Activated CD4-positive, alpha-beta T cell treated with anti-CD3 and anti-CD28 coated beads, Interleukin-10, Interleukin-2, amounts not matched to agents 100 ng/mL and 50 ng/mL, durations not matched to agents 16 hours and 8 hours (primary cell): ENCODE measurements around the gene WNT1.

Experiments
- DNase-seq: peaks from one replicate; pipeline ENCODE4 v3.0.0-alpha.2; 2020

Gene WNT1

DNA sequence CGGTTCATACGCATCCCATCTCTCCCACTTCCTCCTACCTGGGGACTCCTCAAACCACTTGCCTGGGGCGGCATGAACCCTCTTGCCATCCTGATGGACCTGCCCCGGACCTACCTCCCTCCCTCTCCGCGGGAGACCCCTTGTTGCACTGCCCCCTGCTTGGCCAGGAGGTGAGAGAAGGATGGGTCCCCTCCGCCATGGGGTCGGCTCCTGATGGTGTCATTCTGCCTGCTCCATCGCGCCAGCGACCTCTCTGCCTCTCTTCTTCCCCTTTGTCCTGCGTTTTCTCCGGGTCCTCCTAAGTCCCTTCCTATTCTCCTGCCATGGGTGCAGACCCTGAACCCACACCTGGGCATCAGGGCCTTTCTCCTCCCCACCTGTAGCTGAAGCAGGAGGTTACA, 3.6 kb downstream of the WNT1 start:
- no peak for DNase-seq

DNA sequence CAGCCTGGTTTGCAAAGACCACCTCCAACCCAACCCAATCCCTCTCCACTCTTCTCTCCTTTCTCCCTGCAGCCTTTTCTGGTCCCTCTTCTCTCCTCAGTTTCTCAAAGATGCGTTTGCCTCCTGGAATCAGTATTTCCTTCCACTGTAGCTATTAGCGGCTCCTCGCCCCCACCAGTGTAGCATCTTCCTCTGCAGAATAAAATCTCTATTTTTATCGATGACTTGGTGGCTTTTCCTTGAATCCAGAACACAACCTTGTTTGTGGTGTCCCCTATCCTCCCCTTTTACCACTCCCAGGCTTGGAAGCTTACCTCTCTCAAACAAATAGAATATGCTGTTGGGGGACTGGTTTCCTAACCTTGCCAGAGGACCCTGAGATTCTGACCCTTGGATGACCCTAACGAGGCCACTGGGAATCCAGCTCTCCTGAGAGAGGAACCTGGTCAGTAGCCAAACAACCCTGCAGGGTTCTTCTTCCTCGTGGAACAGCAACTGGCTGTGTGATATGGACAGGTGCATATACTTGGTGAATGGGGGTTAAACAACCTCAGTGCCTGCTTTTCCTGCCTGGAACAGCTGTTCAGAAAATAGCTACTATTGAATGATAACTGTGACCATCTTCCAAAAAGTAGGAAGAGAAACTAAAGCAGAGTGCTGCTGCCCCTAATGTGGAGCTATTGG, 4.4 kb downstream of the WNT1 start:
- no peak for DNase-seq

DNA sequence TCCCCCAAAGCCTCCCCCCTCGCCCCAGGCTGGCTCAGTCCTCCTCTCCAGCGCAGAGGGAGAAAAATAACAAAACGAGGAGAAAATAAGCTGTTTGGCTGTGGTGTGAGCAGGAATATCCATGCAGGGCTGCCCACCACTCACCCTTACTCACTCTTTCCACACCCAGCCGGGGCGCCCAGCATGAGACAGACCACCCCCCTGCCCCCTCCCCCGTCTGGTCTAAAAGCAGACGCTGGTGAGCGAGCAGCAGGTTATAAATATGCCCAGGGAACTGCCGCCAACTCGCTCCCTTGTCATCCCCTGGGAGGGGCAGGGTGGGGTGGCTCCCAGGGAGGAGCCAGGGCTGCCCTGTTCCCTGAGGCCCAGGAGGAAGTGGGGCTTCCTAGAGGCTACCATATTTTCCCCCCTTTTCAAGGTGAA, 7.4 kb downstream of the WNT1 start:
- DNase-seq, result no peak

DNA sequence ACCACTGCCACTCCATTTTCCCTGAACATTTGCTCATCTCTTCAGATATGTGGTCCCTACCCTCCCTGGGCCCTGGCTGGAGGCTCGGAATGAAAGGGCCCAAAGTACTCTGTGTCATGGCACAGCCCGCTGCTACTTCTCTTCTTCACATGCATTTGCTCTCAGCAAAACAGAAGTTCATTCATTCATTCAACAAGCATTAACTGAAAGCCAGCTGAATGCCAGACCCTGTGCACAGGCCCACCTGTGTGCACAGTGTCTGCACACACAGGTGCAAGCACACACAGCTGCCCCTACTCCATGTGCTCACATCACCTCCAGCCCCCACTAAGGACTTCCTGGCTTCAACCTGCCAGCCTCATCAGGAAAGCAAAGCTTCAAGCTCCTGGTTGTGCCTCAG, 7.8 kb downstream of the WNT1 start:
- DNase-seq, result no peak

DNA sequence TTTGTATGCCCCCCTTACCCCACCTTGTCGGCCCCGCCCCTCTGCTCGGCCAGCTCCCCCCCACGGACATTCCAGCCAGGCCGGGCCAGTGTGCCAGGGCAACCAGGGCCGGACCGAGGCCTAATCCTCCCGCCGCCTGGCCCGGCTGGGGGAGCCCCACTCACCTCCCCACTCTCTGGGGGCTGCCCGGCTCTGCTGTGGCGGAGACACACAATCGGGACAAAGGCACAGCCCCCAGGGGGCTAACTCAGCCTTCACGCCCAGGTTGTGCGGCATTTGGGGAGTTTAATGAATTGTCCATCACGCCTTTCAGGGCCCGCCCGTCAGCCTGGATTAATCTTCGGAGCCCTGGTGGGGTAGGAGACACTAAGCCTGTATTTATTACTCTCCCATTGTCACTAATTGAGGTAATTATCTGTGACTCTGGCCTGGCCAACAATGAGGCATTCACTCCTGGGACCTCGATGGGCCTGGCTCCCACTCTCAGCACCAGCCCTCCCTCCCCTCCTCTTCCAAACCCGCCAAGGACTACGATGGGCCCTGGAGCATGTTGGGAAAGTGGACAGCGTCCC, 8.7 kb downstream of the WNT1 start:
- DNase-seq, result no peak

DNA sequence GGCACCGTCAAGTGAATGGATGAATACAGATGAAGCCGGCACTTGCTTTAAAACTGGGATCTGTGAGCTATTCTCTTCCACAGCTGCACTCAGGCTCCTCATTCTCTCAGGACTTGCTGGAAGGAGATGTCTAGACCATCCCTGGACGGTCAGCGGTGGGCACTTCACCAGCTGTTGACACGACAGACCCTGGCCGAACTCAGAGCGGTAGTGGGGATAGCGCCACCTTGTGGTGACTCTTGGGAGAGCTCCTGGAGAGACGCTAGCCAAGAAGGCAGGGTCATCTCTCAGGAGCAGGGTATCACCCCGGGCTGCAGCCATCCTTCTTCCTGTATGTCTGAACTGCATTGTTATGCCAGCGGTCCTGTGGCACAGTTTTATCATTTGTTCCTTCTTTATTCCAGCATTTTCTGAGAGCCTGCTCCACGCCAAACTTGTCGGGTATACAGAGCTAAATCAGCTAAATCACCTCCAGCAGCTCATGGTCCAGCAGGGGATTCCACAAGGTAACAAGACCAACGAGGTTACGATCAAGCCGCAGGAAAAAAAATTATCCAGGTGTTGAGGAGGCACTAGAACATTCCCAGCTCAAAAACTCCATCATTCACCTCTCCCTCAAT, 10.0 kb downstream of the WNT1 start:
- peak; percentile 75 for DNase-seq

DNA sequence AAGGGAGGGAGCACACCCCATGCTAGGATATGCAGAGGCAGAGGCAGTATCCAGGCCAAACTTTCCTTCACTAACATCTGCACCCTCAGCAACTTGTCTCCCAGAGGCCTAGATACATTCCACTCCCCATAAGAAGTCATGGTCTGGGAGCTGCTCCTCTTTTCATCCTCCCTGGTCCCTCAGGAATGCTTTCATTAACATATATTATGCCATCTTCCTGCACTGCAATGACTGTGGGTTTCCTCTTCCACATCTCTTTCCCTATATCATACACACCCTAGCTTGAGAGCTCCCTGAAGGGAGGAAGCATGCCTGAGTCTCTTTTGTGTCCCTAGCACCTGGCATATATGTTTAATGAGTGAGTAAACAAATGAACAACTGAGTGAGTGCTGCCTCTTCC, 12.4 kb downstream of the WNT1 start:
- no peak for DNase-seq

DNA sequence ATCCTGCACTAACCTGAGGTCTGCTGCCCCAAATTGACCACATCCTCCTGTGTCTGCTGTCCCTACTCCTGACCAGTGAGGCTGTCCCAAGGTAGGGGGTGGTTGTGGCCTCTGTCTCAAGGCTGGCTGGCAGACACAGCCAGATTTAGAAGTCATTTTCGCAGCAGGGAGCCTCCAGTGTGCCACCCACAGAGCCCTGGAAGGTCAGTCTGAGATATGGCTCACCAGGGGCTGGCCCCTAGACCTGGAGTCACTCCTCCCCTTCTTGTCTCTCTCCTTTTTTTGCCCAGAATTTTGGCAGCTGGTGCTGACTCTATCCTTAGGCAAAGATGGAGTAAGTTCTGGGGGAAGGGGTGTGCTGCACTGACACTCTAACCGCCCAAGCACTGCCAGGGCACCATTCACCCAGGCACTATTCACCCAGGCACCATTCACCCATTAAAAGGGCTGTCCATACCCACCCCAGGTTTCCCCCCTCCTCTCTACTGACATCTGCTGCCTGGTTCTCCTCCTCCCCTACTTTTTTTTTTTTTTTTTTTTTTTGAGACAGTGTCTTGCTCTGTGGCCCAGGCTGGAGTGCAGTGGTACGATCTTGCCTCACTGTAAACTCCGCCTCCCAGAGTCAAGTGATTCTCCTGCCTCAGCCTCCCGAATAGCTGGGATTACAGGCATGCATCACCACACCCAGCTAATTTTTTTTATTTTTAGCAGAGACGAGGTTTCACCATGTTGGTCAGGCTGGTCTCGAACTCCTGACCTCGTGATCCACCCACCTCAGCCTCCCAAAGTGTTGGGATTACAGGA, 13.3 kb downstream of the WNT1 start:
- DNase-seq, result no peak

DNA sequence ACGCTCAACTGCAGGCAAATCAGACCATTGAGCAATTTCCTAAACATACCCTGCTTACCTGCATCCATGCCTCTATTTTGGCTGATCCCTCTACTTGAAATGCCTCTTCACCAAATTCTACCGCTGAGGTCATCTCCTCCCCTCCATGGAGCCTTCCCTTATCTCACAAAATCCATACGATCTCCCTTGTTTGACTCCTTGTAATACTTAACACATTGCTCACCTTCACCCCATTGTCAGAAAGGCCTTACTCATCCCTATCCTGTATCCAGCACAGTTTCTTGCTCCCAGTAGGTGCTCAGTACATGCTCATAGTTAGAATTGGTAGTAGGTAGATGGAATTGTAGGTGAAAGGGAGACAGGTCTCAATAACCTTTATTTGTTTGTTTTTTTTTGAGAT, 15.7 kb downstream of the WNT1 start:
- no peak for DNase-seq

DNA sequence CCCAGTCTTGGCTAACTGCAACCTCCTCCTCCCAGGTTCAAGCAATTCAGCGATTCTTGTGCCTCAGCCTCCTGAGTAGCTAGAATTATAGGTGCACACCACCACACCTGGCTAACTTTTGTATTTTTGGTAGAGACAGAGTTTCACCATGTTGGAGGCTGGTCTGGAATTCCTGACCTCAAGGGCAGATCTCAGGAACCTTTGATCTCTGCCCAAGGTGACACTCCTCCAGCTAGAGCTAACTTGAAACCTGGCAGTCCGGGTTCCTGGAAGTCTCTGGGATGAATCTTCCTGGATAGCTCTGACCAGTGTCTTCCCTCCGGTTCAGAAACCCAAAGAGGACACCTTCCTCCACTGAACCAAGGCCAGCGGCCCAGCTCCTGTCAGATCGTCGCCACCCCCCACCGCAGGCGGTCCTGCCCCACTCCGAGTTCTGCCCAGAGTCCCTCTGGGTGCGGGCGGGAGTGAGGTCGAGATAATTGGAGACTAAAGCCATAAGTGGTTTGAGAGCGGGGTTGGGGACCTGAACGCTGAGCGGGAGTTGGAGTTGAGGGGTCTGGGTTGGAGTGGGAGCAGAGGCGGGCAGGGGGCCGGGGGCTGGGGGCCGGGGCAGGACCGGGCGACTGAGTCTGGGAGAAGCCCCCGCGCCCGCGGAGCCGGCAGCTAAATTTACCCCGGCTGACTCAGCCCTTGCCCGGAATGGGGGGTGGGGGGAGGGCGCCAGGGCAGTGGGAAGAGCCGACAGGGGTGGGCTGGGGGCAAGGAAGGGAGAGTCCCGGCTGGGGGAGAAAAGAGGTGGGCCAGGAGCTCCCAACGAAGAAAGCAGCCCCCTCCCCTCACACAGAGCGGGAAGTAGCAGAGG, 16.3 kb downstream of the WNT1 start:
- DNase-seq, result no peak

DNA sequence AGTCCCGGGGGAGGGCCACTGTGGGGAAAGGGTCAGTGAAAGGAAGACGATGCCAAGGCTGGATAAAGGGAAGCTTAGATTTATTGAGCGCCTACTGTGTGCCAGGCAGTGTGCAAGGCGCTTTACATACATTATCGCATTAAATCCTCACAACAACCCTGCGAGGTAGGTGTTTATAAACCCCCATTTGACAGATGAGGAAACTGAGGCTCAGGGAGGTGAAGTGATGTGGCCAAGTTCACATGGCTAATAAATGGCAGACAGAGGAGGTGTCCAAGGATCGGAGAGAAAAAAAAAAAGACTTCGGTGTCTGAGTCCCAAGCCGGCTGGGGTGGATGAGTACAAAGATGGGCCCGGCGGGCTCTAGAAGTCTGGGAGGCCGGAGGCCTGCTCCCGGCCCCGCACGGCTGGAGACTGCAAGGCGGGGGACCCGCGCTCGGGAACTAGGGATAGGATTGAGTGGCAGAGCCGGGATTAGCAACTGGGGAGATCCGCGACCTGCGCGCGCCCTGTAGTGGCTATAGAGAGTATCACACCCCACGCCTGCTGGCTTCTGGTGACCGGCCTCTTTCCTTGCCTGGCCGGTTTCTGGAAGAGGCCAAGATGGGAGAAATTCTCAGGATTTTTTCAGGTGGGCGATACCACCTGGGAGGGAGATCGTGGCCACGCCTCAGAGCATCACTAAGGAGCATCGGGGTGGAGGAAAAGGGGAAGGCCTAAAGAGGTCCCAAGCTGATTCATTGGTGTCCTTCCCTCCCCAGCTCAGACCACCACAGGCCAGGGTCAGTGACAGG, 17.2 kb downstream of the WNT1 start:
- DNase-seq, result peak; percentile 55

DNA sequence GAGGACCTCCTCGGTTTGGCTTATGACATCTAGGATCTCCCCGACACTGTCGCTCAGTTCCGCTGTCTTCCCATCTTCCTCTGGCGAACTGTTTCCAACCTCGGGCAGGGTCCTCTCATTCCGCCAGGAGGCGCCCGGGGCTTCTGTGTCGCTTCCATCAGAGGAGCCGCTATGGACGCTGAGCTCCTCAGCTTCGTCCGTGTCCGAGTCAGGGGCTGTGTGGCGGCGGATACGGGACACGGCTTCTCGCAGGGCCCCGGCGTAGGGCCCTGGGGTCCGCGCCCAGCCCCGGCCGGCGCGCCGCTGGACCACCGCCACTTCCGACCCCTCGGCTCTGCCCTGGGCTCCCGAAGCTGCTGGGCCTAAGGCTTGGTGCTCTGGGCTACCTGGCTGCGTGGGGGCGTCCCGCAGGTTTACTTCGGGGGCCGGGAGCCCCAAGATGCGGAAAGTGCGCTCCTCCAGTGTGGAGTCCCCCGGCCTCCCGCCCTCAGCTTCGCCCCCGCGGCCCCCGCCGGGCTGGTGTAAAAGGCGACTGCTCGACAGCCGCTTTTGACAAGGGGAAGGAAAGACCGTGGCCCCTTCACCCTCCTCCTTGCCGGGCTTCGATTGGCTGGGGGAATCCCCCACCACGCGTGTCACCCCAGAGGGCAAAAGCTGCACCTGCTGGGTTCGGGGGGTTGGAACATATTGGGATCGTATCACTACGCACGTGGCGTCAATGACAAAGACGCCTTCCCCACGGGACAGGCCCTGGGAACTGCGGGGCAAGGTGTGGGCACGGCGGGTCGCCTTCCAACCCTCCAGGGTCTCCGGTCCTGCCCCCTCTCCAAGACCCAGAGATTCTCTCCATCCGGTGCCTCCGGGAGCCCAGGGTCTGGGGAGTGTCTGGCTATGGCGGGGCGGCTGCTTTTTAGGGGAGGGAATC, 18.9 kb downstream of the WNT1 start:
- peak; percentile 65 for DNase-seq

DNA sequence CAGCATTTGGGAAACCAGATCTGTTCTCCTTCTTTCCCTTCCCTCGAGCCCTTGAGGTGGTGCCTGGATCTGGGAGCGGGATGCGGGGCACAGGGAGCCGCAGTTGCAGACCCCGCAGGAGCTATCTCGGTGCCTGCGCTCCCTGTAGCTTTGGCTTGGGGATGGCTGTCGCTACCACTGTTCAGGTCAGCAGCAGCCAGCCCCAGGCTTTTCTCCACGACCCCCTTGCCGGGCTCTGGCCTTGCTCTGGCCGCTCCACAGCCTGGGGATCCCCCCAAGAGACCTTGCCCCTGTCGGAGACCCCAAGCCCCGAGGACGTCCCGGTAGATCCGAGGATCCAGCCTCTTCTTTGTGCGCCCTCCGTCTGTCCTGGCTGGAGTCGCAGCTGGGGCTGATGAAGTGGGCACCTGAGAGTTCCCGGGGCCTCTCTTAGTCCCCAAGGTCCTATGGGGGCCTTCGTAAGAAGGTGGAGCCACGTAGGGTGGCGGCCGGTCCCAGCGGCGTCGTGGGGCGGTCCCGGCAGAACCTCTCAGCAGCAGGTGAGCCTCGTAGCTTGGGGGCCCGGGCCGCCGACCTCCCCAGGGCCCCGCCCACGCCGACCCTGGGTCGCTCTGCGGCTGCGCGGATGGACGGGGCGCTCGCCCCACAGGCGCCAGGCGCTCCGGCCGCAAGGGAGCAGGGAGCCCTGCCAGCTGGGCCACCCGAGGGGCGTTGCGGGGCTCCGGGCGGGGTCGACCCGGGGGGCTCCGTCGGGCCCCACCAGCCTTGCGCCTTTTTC, 19.8 kb downstream of the WNT1 start:
- DNase-seq, result peak; percentile 37

DNA sequence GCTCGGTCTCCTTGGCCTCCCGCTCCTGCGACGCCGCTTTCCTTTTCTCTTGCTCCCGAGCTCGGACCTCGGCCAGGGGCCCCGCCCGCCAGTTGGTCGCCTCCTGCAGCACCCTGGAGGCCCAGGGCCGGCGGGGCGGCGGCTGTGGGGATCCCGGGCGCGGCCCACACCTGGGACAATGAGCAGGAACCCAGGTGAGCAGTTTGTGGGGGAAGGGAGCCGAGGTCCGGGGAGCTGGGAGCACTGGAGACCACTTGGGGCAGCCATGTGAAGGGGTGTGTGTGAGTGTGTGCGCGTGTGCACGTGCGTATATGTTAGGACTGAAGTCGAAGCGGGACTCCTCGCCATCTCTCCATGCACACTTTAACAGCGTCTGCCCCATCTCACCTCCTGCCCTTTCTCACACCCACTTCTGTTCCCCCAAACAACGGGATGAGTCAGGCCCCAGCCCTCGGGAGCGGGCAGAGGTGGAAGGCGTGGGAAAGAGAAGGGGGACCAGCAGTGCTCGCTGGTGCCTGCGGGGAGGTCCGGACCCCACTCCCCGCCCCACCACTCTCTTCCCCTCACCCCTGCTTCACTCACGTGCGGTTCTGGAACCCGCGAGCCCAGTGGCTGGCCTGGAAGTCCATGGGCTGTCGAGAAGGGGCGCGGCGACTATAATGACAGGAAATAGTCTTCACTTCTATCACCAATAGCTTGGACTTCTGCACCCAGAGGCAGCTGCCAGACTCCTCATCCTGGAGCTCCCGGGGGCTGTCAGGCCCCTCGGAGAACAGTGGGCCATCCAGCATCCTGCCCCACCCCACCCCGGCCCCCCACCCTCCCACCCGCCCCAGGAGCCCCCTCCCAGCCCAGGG, 20.6 kb downstream of the WNT1 start:
- DNase-seq, result peak; percentile 21

DNA sequence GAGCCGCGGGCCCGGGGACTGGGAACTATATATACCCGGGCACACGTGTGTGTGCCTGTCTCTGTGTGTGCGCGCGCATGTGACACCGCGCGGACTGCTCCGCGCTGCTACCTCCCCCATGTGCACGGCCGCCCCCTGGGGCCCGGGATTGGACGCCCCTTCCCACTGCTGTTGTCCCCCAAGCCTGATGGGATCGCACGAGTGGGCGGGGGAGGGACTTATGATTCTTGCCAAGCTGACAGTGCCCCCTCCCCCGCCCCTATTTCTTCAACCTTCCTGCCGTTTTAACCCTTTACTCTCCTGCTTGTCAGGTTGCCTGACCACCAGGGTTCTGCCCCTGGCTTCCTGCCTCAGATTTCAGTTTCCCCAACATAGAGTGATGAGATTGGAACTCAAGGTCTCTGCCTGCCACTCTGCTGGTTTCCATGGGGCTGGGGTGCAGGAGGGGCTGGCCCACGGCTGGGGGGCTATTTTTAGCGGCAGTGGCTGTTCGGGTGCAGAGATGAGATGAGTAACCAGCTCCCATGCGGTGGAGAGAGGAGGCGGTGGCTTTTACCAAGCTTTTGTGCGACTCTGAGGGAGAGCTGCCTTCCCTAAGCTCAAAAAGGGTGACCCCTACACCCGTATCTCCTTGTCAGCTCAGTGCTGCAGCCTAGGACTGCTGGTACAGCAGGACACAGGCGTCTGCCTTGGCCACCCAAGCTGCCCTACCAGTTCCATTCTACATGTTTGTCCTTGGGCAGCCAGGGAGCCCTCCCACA, 21.4 kb downstream of the WNT1 start, which contains the start of gene DDN:
DDN (minus strand) TSS at position 5 of the 761 bp plus-strand sequence. CDS start 88 bp downstream, outside the sequence.
- DNase-seq, result peak; percentile 60

DNA sequence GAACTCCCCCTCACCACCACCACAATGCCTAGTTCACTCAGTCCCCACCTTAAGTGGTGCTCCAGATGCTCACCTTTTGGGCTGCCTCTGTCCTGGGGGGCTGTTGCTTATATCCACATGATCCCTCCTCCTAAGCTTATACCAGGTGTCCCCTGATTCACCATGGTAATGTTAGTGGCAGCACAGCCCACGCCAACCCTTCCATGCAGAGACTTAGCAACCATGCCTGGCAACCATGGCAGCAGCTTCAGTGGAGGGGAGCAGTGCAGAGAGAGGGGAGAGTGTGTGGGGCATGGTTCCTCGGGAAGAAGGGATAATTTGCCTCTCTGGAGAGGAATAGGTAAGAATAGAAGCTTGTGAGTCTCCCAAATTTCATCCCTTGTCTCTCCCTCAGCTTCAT, 22.2 kb downstream of the WNT1 start:
- no peak for DNase-seq

DNA sequence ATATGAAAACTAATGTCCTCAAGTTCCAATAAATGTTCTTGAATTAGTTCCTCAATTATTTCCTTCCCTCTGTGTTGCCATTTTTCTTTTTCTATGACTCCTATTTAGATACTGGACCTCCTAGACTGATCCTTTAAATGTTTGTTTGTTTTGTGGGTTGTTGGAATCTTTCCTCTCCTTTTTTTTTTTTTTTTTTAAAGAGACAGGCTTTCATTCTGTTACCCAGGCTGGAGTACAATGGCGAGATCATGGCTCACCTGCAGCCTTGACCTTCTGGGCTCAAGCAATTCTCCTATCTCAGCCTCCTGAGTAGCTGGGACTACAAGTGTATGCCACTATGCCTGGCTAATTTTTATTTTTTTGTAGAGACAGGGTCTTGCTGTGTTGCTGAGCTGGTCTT, 30.8 kb downstream of the WNT1 start:
- no peak for DNase-seq

DNA sequence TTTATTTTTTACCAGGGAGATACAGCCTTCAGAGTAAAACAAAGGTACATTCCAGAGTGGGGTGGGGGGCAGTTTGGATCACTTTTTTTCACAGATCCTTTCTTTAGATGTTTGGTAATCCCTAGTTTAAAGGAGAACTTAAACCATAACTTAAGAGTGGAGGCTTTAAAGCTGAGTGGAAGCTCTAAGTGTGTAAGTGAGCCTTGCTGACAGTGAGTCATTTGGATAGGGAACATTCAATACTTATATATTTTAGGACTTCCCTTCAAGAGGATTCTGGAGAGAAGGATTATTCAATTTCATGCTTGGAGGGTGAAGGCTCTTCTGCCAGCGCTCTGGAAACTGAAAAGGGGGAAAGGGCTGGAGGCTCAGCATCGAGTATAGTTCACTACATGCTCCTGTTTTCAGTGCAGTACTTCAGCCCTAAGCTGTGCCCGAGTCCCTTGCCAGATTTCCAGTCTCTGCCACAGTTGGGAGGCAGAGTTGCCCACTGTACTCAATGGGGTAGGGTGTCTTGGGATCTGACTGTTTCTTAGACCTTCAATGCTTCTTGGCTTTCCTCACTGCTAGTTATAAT, 32.1 kb downstream of the WNT1 start:
- no peak for DNase-seq
